ENCODE measurements around the gene PDSS2. TPM values are rescaled to one million over a fixed set of nuclear protein-coding genes. Genes with fewer than 3 reads are reported as not detected.

PDSS2 gene
- polyA plus RNA-seq, 1 donor from 2014 or later = 4.6 TPM

GRCh38 chr6:107228754-107229153, 230.6 kb downstream of the PDSS2 start:
- H3K9ac ChIP-seq (ENCODE audit: low read length) = no peak overlapping the region
- no peaks in the 10 kb centered on the region for H3F3A ChIP-seq (ENCODE audit: insufficient read depth, low read length, poor library complexity, severe bottlenecking)
- no peaks in the 10 kb centered on the region for H4K20me1 ChIP-seq (ENCODE audit: insufficient read depth)
- TF ChIP-seq EP300 (conservative IDR thresholded peaks at IDR 0.05; ENCODE audit: poor library complexity, severe bottlenecking) (no peak), CTCF (IDR thresholded peaks at IDR 0.05; ENCODE audit: poor library complexity, severe bottlenecking) (no peak), REST (IDR thresholded peaks at IDR 0.05; ENCODE audit: borderline replicate concordance) (no peak), POLR2AphosphoS5 (IDR thresholded peaks at IDR 0.05) (no peak), SMC3 (conservative IDR thresholded peaks at IDR 0.05; ENCODE audit: poor library complexity) (no peak), MXI1 (conservative IDR thresholded peaks at IDR 0.05; ENCODE audit: poor library complexity, severe bottlenecking) (no peak), EZH2 (IDR thresholded peaks at IDR 0.05; ENCODE audit: borderline replicate concordance, insufficient read depth, low read length, poor library complexity, severe bottlenecking) (no peak), TAF1 (IDR thresholded peaks at IDR 0.05; ENCODE audit: low read depth) (no peak), RAD21 (conservative IDR thresholded peaks at IDR 0.05) (no peak)
- no peaks in the 10 kb centered on the region for H3K36me3 ChIP-seq (ENCODE audit: insufficient read depth, low read length)
- H3K27me3 ChIP-seq (ENCODE audit: insufficient read depth, low read depth, low read length) = no peaks in the 10 kb centered on the region
- no peaks in the 10 kb centered on the region for H3K9me3 ChIP-seq (ENCODE audit: low read length)
- H2AFZ ChIP-seq (ENCODE audit: low read depth, low read length) = no peak overlapping the region
- H3K27ac ChIP-seq (ENCODE audit: low read length) = no peak overlapping the region
- H3K9me2 ChIP-seq (ENCODE audit: insufficient read depth, low read length) = no peaks in the 10 kb centered on the region
- no peaks in the 10 kb centered on the region for H3K79me2 ChIP-seq (replicated peaks; ENCODE audit: insufficient read depth, low read length)
- no peak overlapping the region for H3K4me2 ChIP-seq (ENCODE audit: low read length)
- no peak overlapping the region for H3K4me3 ChIP-seq (ENCODE audit: low read length)

- Histone ChIP-seq H2AFZ (ENCODE audit: low read depth, low read length) (no peak overlapping the region), H3F3A (ENCODE audit: insufficient read depth, low read length, poor library complexity, severe bottlenecking) (no peaks in the 10 kb centered on the region), H3K9ac (ENCODE audit: low read length) (no peak overlapping the region), H3K27me3 (ENCODE audit: insufficient read depth, low read depth, low read length) (no peaks in the 10 kb centered on the region), H3K4me3 (ENCODE audit: low read length) (no peak overlapping the region), H4K20me1 (ENCODE audit: insufficient read depth) (no peaks in the 10 kb centered on the region), H3K27ac (ENCODE audit: low read length) (no peak overlapping the region), H3K9me3 (ENCODE audit: low read length) (no peaks in the 10 kb centered on the region), H3K79me2 (replicated peaks; ENCODE audit: insufficient read depth, low read length) (no peaks in the 10 kb centered on the region), H3K36me3 (ENCODE audit: insufficient read depth, low read length) (no peaks in the 10 kb centered on the region), H3K9me2 (ENCODE audit: insufficient read depth, low read length) (no peaks in the 10 kb centered on the region), H3K4me2 (ENCODE audit: low read length) (no peak overlapping the region)
- TF ChIP-seq TAF1 (IDR thresholded peaks at IDR 0.05; ENCODE audit: low read depth) (no peak), POLR2AphosphoS5 (IDR thresholded peaks at IDR 0.05) (no peak), RAD21 (conservative IDR thresholded peaks at IDR 0.05) (no peak)
Measured at GRCh38 chr6:107221519-107221918, 237.8 kb downstream of the PDSS2 start.

- H2AFZ ChIP-seq (ENCODE audit: low read depth, low read length) = no peak overlapping the region
- no peaks in the 10 kb centered on the region for H3K9me2 ChIP-seq (ENCODE audit: insufficient read depth, low read length)
- H3K27me3 ChIP-seq (ENCODE audit: insufficient read depth, low read depth, low read length) = no peaks in the 10 kb centered on the region
- H3K79me2 ChIP-seq (replicated peaks; ENCODE audit: insufficient read depth, low read length) = no peaks in the 10 kb centered on the region
- H3K36me3 ChIP-seq (ENCODE audit: insufficient read depth, low read length) = no peaks in the 10 kb centered on the region
- TF ChIP-seq POLR2AphosphoS5 (IDR thresholded peaks at IDR 0.05) (no peak), SMC3 (conservative IDR thresholded peaks at IDR 0.05; ENCODE audit: poor library complexity) (no peak), RAD21 (conservative IDR thresholded peaks at IDR 0.05) (no peak), TAF1 (IDR thresholded peaks at IDR 0.05; ENCODE audit: low read depth) (no peak)
- H3K4me2 ChIP-seq (ENCODE audit: low read length) = no peak overlapping the region
- no peaks in the 10 kb centered on the region for H4K20me1 ChIP-seq (ENCODE audit: insufficient read depth)
- no peaks in the 10 kb centered on the region for H3K9me3 ChIP-seq (ENCODE audit: low read length)
- no peak overlapping the region for H3K9ac ChIP-seq (ENCODE audit: low read length)
- no peaks in the 10 kb centered on the region for H3F3A ChIP-seq (ENCODE audit: insufficient read depth, low read length, poor library complexity, severe bottlenecking)
- H3K27ac ChIP-seq (ENCODE audit: low read length) = no peak overlapping the region
- H3K4me3 ChIP-seq (ENCODE audit: low read length) = no peak overlapping the region
Measured at GRCh38 chr6:107219851-107220250, 239.5 kb downstream of the PDSS2 start.
